ENCODE results near the gene BBS4. TPM values are rescaled to one million over a fixed set of nuclear protein-coding genes. Genes with fewer than 3 reads are reported as not detected.
A peak's percentile ranks its signal among the peaks of the same experiment; 100 is the strongest.

The BBS4 gene
- total and polyA plus RNA-seq, 9 of the 15 experiments (the other 6 are each of a cell fraction or from before 2014, with no cell fraction given), result 25.1 to 80.7 (median 38.9) TPM

GRCh38 chr15:72783004-72783639, 97.1 kb downstream of the BBS4 start (continued):
- TF ChIP-seq, protein P1, sequence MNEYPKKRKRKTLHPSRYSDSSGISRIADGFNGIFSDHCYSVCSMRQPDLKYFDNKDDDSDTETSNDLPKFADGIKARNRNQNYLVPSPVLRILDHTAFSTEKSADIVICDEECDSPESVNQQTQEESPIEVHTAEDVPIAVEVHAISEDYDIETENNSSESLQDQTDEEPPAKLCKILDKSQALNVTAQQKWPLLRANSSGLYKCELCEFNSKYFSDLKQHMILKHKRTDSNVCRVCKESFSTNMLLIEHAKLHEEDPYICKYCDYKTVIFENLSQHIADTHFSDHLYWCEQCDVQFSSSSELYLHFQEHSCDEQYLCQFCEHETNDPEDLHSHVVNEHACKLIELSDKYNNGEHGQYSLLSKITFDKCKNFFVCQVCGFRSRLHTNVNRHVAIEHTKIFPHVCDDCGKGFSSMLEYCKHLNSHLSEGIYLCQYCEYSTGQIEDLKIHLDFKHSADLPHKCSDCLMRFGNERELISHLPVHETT (CRISPR knock-in tag; conservative IDR thresholded peaks at IDR 0.05 in 1 of 2, IDR thresholded peaks at IDR 0.05 in 1 of 2), result no peak
- TF ChIP-seq BRD4 (IDR thresholded peaks at IDR 0.05) (no peak), ERF (CRISPR knock-in tag; IDR thresholded peaks at IDR 0.05) (no peak), KDM5B (IDR thresholded peaks at IDR 0.05; ENCODE audit: insufficient replicate concordance, low read depth, low read length) (no peak), E2F4 (CRISPR knock-in tag; IDR thresholded peaks at IDR 0.05; ENCODE audit: low read depth) (no peak), STAT5A (IDR thresholded peaks at IDR 0.05; ENCODE audit: borderline replicate concordance, low read length) (no peak), ZNF431 (CRISPR knock-in tag; IDR thresholded peaks at IDR 0.05) (no peak; the same call in 1 of the 2 replicates), TFAM (CRISPR knock-in tag; conservative IDR thresholded peaks at IDR 0.05) (no peak), HNRNPK (IDR thresholded peaks at IDR 0.05; ENCODE audit: low read depth, low read length, poor library complexity, severe bottlenecking) (no peak), ZNF197 (CRISPR knock-in tag; IDR thresholded peaks at IDR 0.05; ENCODE audit: low read depth) (no peak), ETV1 (tag; conservative IDR thresholded peaks at IDR 0.05; ENCODE audit: low read depth) (no peak), ZSCAN32 (CRISPR knock-in tag; IDR thresholded peaks at IDR 0.05) (no peak), POLR3A (IDR thresholded peaks at IDR 0.05; ENCODE audit: borderline replicate concordance, extremely low read depth, insufficient read depth, insufficient read length) (no peak), FOXM1 (IDR thresholded peaks at IDR 0.05; ENCODE audit: low read depth) (no peak), FOXM1 (CRISPR knock-in tag; IDR thresholded peaks at IDR 0.05; ENCODE audit: low read depth) (peak; percentile 40; the same call in 1 of the 2 replicates), DNMT1 (IDR thresholded peaks at IDR 0.05) (no peak), GATAD2B (IDR thresholded peaks at IDR 0.05; ENCODE audit: borderline replicate concordance) (no peak), PHF20 (IDR thresholded peaks at IDR 0.05; ENCODE audit: partially characterized antibody) (no peak), RAD21 (CRISPR knock-in tag; conservative IDR thresholded peaks at IDR 0.05 in 1 of 2, IDR thresholded peaks at IDR 0.05 in 1 of 2) (0 out of 4 replicates have a peak, but pooled peaks of 1 of the 2 experiments have one; percentile 1)
- TF ChIP-seq, protein P2, sequence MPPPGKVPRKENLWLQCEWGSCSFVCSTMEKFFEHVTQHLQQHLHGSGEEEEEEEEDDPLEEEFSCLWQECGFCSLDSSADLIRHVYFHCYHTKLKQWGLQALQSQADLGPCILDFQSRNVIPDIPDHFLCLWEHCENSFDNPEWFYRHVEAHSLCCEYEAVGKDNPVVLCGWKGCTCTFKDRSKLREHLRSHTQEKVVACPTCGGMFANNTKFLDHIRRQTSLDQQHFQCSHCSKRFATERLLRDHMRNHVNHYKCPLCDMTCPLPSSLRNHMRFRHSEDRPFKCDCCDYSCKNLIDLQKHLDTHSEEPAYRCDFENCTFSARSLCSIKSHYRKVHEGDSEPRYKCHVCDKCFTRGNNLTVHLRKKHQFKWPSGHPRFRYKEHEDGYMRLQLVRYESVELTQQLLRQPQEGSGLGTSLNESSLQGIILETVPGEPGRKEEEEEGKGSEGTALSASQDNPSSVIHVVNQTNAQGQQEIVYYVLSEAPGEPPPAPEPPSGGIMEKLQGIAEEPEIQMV (tag; conservative IDR thresholded peaks at IDR 0.05; ENCODE audit: low read depth), result no peak
- TF ChIP-seq, protein P3, sequence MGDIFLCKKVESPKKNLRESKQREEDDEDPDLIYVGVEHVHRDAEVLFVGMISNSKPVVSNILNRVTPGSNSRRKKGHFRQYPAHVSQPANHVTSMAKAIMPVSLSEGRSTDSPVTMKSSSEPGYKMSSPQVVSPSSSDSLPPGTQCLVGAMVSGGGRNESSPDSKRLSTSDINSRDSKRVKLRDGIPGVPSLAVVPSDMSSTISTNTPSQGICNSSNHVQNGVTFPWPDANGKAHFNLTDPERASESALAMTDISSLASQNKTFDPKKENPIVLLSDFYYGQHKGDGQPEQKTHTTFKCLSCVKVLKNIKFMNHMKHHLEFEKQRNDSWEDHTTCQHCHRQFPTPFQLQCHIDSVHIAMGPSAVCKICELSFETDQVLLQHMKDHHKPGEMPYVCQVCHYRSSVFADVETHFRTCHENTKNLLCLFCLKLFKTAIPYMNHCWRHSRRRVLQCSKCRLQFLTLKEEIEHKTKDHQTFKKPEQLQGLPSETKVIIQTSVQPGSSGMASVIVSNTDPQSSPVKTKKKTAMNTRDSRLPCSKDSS (IDR thresholded peaks at IDR 0.05; ENCODE audit: low read depth, partially characterized antibody), result no peak

Data from K562 (cell line).